Right renal pelvis (tissue), 4 donors: ENCODE data around the gene ARID3A. TPM values are rescaled to one million over a fixed set of nuclear protein-coding genes. Genes with fewer than 3 reads are reported as not detected.
"Not testable (repeated sequence)": the region's sequence is repeated elsewhere in the genome, so short reads cannot be mapped to it uniquely, and the experiment has no call there.

Source experiments
- DNase-seq, 4 donors: peaks; one replicate each; pipeline ENCODE4 v3.0.0-alpha.2; 2013; ENCODE audit warnings: low read depth in 4 of 4, low spot score in 3 of 4, missing footprints in 1 of 4
- polyA plus RNA-seq, 4 donors: library from polyadenylated mRNA; unstranded; fragments of 120-200 nt; gene quantifications; one replicate each; pipeline ENCODE4 v1.2.1, GENCODE V29; 2013; ENCODE audit not compliant: insufficient read length in 4 of 4

The ARID3A gene
- 10 to 100 TPM; 19.4 to 27.4 (median 22.9) TPM for polyA plus RNA-seq

GRCh38 chr19:925526-926322 lies at the start of gene ARID3A:
Gene ARID3A (plus strand): TSS chr19:926035. CDS start chr19:929529, 3,494 bp downstream.
- DNase-seq = peak in 3 of 4 donors; percentile 79 to 86 (median 84)

GRCh38 chr19:876089-876488 lies 49.7 kb upstream of the ARID3A start:
- no peak for DNase-seq

GRCh38 chr19:876780-877314 lies 49.0 kb upstream of the ARID3A start:
- DNase-seq = no peak

- DNase-seq = not testable (repeated sequence)
These were observed 47.7 kb upstream of the ARID3A start for GRCh38 chr19:877992-878660.

GRCh38 chr19:878751-879561 lies 46.9 kb upstream of the ARID3A start:
- not testable (repeated sequence) for DNase-seq

- DNase-seq = no peak
These were observed 46.0 kb upstream of the ARID3A start for GRCh38 chr19:879711-880438.

- DNase-seq = no peak
These were observed 44.3 kb upstream of the ARID3A start for GRCh38 chr19:881385-882071.

- no peak for DNase-seq
These were observed 42.9 kb upstream of the ARID3A start for GRCh38 chr19:882871-883497.

- DNase-seq = no peak
These were observed 42.1 kb upstream of the ARID3A start for GRCh38 chr19:883661-884211.

- DNase-seq = no peak
These were observed 41.2 kb upstream of the ARID3A start for GRCh38 chr19:884420-885211.

GRCh38 chr19:885536-886224 lies 40.2 kb upstream of the ARID3A start:
- no peak for DNase-seq

- no peak for DNase-seq
These were observed 38.8 kb upstream of the ARID3A start for GRCh38 chr19:887072-887471.

GRCh38 chr19:887599-887998 lies 38.2 kb upstream of the ARID3A start:
- no peak for DNase-seq

GRCh38 chr19:888581-889385 lies 37.1 kb upstream of the ARID3A start:
- DNase-seq = no peak

- DNase-seq = no peak
These were observed 36.1 kb upstream of the ARID3A start for GRCh38 chr19:889662-890295.

- DNase-seq = no peak
These were observed 35.0 kb upstream of the ARID3A start for GRCh38 chr19:890831-891230.
